ENCODE measurements around the gene CMIP. TPM values are rescaled to one million over a fixed set of nuclear protein-coding genes. Genes with fewer than 3 reads are reported as not detected.

CMIP gene
- polyA plus RNA-seq, 1 of the 3 experiments (the other 2 are of a cell fraction) = 5.4 TPM

- peak overlapping the region in 1 of 2 experiments; percentile 37; a peak in 1 of 4 replicates for H3K27ac ChIP-seq (ENCODE audit: low read depth in 2 of 2, low read length in 1 of 2)
- 91% methylated on average over 17 of the region's 22 CpGs for WGBS (ENCODE audit: low lambda C conversion rate)
- H3K4me1 ChIP-seq (ENCODE audit: control insufficient read depth in 1 of 2, insufficient read depth in 2 of 2, low read depth in 1 of 2, low read length in 1 of 2) = peaks cover 20 to 27% of the 10 kb centered on the region in 2 experiments
- no peak overlapping the region for H3K9ac ChIP-seq
- TF ChIP-seq YY1 (IDR thresholded peaks at IDR 0.05; ENCODE audit: low read depth) = no peak
- TF ChIP-seq SIN3A (IDR thresholded peaks at IDR 0.05; ENCODE audit: borderline replicate concordance, low read depth, low read length) = no peak
- TF ChIP-seq MEF2A (IDR thresholded peaks at IDR 0.05; ENCODE audit: borderline replicate concordance, low read depth) = no peak
- TF ChIP-seq RCOR1 (IDR thresholded peaks at IDR 0.05; ENCODE audit: low read length) = no peak
- no peak for TF ChIP-seq GABPA (IDR thresholded peaks at IDR 0.05; ENCODE audit: low read depth)
- no peak for TF ChIP-seq USF1 (IDR thresholded peaks at IDR 0.05; ENCODE audit: borderline replicate concordance, low read depth)
- no peak for TF ChIP-seq USF2 (IDR thresholded peaks at IDR 0.05; ENCODE audit: borderline replicate concordance, low read depth, low read length)
- no peak for TF ChIP-seq TCF12 (IDR thresholded peaks at IDR 0.05)
- TF ChIP-seq ZBTB33 (IDR thresholded peaks at IDR 0.05; ENCODE audit: borderline replicate concordance, low read depth) = no peak
- TF ChIP-seq NFIC (IDR thresholded peaks at IDR 0.05; ENCODE audit: borderline replicate concordance) = no peak
- TF ChIP-seq NRF1 (IDR thresholded peaks at IDR 0.05; ENCODE audit: low read depth, low read length) = no peak
- no peak for TF ChIP-seq PBX3 (IDR thresholded peaks at IDR 0.05)
- no peak for TF ChIP-seq EZH2phosphoT487 (IDR thresholded peaks at IDR 0.05; ENCODE audit: borderline replicate concordance, low read depth)
- TF ChIP-seq MAX (IDR thresholded peaks at IDR 0.05; ENCODE audit: low read depth) = no peak
- TF ChIP-seq CTCF (IDR thresholded peaks at IDR 0.05) = no peak
- TF ChIP-seq SMC3 (IDR thresholded peaks at IDR 0.05; ENCODE audit: low read depth, low read length) = no peak
- TF ChIP-seq REST (IDR thresholded peaks at IDR 0.05; ENCODE audit: low read depth, low read length) = no peak
- TF ChIP-seq GATA2 (CRISPR knock-in tag; IDR thresholded peaks at IDR 0.05) = no peak
- no peaks in the 10 kb centered on the region for H3K27me3 ChIP-seq (ENCODE audit: insufficient read depth)
- H3K36me3 ChIP-seq (replicated peaks in 1 of 2; ENCODE audit: control insufficient read depth in 1 of 2, insufficient read depth in 2 of 2, low read length in 1 of 2) = no peaks in the 10 kb centered on the region
- DNase-seq = no peak
- H3F3A ChIP-seq (replicated peaks; ENCODE audit: insufficient read depth) = no peaks in the 10 kb centered on the region
- CTCF ChIA-PET = interaction anchor here (0.6 kb wide), 1 partner anchor 23 kb away, joined by 3 read pairs; no protein-coding TSS in a partner anchor
- H3K9me2 ChIP-seq = no peaks in the 10 kb centered on the region
- peak overlapping the region; percentile 56 for H3K4me2 ChIP-seq
- POLR2A ChIA-PET = no interaction called here
- peaks cover 10% of the 10 kb centered on the region; the same call in 1 of the 2 replicates for H4K20me1 ChIP-seq (ENCODE audit: insufficient read depth)
- no peak overlapping the region for H2AFZ ChIP-seq (ENCODE audit: low read depth)
- H3K9me3 ChIP-seq = no peaks in the 10 kb centered on the region
- 0 out of 2 replicates have a peak, but pooled peaks cover 5% of the 10 kb centered on the region for H3K79me2 ChIP-seq (ENCODE audit: insufficient read depth)
- H3K4me3 ChIP-seq (ENCODE audit: low read depth in 2 of 2, low read length in 1 of 2) = no peak overlapping the region
Observed at GRCh38 chr16:81542609-81543570, 98.3 kb downstream of the CMIP start.

Measured in SK-N-SH (cell line).